CD14-positive monocyte (primary cell): ENCODE measurements around the gene AAR2. TPM values are rescaled to one million over a fixed set of nuclear protein-coding genes. Genes with fewer than 3 reads are reported as not detected.

Source experiments
- DNase-seq, 3 donors: peaks; one replicate each; pipeline ENCODE4 v3.0.0-alpha.2; 2011 to 2022
- H2AFZ ChIP-seq: 2 replicates; pipeline ENCODE4 v1.6.0; 2012; ENCODE audit warnings: mild to moderate bottlenecking, low read depth, low read length, inconsistent platforms; ENCODE audit not compliant: insufficient read depth, poor library complexity, severe bottlenecking
- H3K27ac ChIP-seq, 2 donors: 1 replicate in 1 of 2; 2 replicates in 1 of 2; pipeline ENCODE4 v1.5.1; 2012 to 2013; ENCODE audit warnings: low read length in 2 of 2, control low read depth in 1 of 2, inconsistent platforms in 1 of 2, low read depth in 1 of 2, mild to moderate bottlenecking in 1 of 2
- H3K27me3 ChIP-seq, 2 donors: one replicate each; pipeline versions ENCODE4 v1.6.0 to v1.6.1; 2011 to 2013; ENCODE audit warnings: low read length in 2 of 2; ENCODE audit not compliant: control insufficient read depth in 2 of 2, insufficient read depth in 2 of 2
- H3K36me3 ChIP-seq, 2 donors: replicated peaks in 1 of 2; 1 replicate in 1 of 2; 2 replicates in 1 of 2; pipeline versions ENCODE4 v1.5.1 to v1.6.1; 2012 to 2013; ENCODE audit warnings: low read length in 2 of 2, control low read depth in 1 of 2, inconsistent platforms in 1 of 2, mild to moderate bottlenecking in 1 of 2; ENCODE audit not compliant: insufficient read depth in 2 of 2, control insufficient read depth in 1 of 2
- H3K4me1 ChIP-seq, 2 donors: 1 replicate in 1 of 2; 2 replicates in 1 of 2; pipeline versions ENCODE4 v1.5.1 to v1.6.1; 2012 to 2013; ENCODE audit warnings: low read length in 2 of 2, control low read depth in 1 of 2, inconsistent platforms in 1 of 2, mild to moderate bottlenecking in 1 of 2, moderate library complexity in 1 of 2; ENCODE audit not compliant: insufficient read depth in 2 of 2, control insufficient read depth in 1 of 2
- H3K4me2 ChIP-seq: replicated peaks from 2 replicates; pipeline ENCODE3; 2012; ENCODE audit warnings: low read length, moderate library complexity, mild to moderate bottlenecking; ENCODE audit not compliant: poor library complexity, severe bottlenecking; ENCODE audit errors: extremely low read depth
- H3K4me3 ChIP-seq, 3 experiments: fragments of 200-600 bp in 1 of 3; sonication (generic) in 1 of 3; replicated peaks in 1 of 3; 1 replicate in 2 of 3; 2 replicates in 1 of 3; pipeline ENCODE4 v1.5.1; 2011 to 2013; ENCODE audit warnings: low read length in 3 of 3, mild to moderate bottlenecking in 3 of 3, control low read depth in 2 of 3, low read depth in 2 of 3, inconsistent platforms in 1 of 3, moderate library complexity in 1 of 3
- H3K79me2 ChIP-seq: 2 replicates; pipeline ENCODE4 v1.6.0; 2012; ENCODE audit warnings: mild to moderate bottlenecking, control low read depth, inconsistent platforms, low read length, moderate library complexity; ENCODE audit not compliant: insufficient read depth
- H3K9ac ChIP-seq: 2 replicates; pipeline ENCODE4 v1.6.0; 2017; ENCODE audit warnings: low read length, mild to moderate bottlenecking; ENCODE audit not compliant: insufficient read depth, poor library complexity, severe bottlenecking
- H3K9me3 ChIP-seq, 2 donors: replicated peaks in 1 of 2; 1 replicate in 1 of 2; 2 replicates in 1 of 2; pipeline versions ENCODE4 v1.5.1 to v1.6.1; 2012 to 2013; ENCODE audit warnings: low read length in 2 of 2, control low read depth in 1 of 2; ENCODE audit not compliant: control insufficient read depth in 1 of 2, insufficient read depth in 1 of 2
- H4K20me1 ChIP-seq: 2 replicates; pipeline ENCODE4 v1.6.0; 2012; ENCODE audit warnings: mild to moderate bottlenecking, low read length, control low read depth, moderate library complexity; ENCODE audit not compliant: insufficient read depth
- H3K27ac Mint-ChIP-seq, 7 donors: one replicate each; pipeline ENCODE4 v1.8.0; 2020; ENCODE audit warnings: mild to moderate bottlenecking in 7 of 7, mixed read lengths in 7 of 7, moderate library complexity in 6 of 7, inconsistent platforms in 2 of 7
- H3K27me3 Mint-ChIP-seq, 3 donors: one replicate each; pipeline ENCODE4 v1.8.0; 2021 to 2022; ENCODE audit warnings: low read depth in 3 of 3, mild to moderate bottlenecking in 3 of 3, mixed read lengths in 3 of 3, moderate library complexity in 3 of 3, inconsistent platforms in 1 of 3
- H3K36me3 Mint-ChIP-seq, 2 donors: one replicate each; pipeline ENCODE4 v1.8.0; 2020; ENCODE audit warnings: mixed read lengths in 2 of 2, inconsistent platforms in 1 of 2, mild to moderate bottlenecking in 1 of 2
- H3K4me1 Mint-ChIP-seq: one replicate; pipeline ENCODE4 v1.8.0; 2020; ENCODE audit warnings: mild to moderate bottlenecking, mixed read lengths
- H3K4me3 Mint-ChIP-seq, 2 donors: one replicate each; pipeline ENCODE4 v1.8.0; 2020; ENCODE audit warnings: mild to moderate bottlenecking in 2 of 2, mixed read lengths in 2 of 2, moderate library complexity in 1 of 2
- H3K9me3 Mint-ChIP-seq, 7 donors: one replicate each; pipeline ENCODE4 v1.8.0; 2020 to 2022; ENCODE audit warnings: mixed read lengths in 7 of 7, mild to moderate bottlenecking in 6 of 7, moderate library complexity in 6 of 7, inconsistent platforms in 2 of 7
- WGBS: methylation state at CpG from one replicate; pipeline ENCODE4 v1.1.5; 2013; ENCODE audit warnings: missing lambda C conversion rate; ENCODE audit not compliant: insufficient coverage; 5-methylcytosine and 5-hydroxymethylcytosine counted together
- intact Hi-C, 2 donors: fragments of 100-400 bp; cut with micrococcal nuclease; formaldehyde crosslinking; loops; one replicate each; pipeline versions ENCODE4 v1.15.0 to v1.15.1; 2023
- polyA plus RNA-seq, 3 donors: library from polyadenylated mRNA; depleted of rRNA in 1 of 3; unstranded in 2 of 3; stranded (reverse) in 1 of 3; fragments of 300-500 nt in 2 of 3; fragments of >200 nt in 1 of 3; fragmentation: Illumina TruSeq in 2 of 3; gene quantifications; 1 replicate in 2 of 3; 2 replicates in 1 of 3; pipeline ENCODE4 v1.2.3, GENCODE V29; 2012 to 2021
- TF ChIP-seq, protein P1 (sequence below): fragments of 200-600 bp; IDR thresholded peaks from one replicate; pipeline ENCODE4 v1.8.0; 2022; ENCODE audit warnings: antibody characterized with exemption, mild to moderate bottlenecking

The AAR2 gene
- polyA plus RNA-seq, 3 donors = 9.1 to 48.8 (median 45.2) TPM

DNA sequence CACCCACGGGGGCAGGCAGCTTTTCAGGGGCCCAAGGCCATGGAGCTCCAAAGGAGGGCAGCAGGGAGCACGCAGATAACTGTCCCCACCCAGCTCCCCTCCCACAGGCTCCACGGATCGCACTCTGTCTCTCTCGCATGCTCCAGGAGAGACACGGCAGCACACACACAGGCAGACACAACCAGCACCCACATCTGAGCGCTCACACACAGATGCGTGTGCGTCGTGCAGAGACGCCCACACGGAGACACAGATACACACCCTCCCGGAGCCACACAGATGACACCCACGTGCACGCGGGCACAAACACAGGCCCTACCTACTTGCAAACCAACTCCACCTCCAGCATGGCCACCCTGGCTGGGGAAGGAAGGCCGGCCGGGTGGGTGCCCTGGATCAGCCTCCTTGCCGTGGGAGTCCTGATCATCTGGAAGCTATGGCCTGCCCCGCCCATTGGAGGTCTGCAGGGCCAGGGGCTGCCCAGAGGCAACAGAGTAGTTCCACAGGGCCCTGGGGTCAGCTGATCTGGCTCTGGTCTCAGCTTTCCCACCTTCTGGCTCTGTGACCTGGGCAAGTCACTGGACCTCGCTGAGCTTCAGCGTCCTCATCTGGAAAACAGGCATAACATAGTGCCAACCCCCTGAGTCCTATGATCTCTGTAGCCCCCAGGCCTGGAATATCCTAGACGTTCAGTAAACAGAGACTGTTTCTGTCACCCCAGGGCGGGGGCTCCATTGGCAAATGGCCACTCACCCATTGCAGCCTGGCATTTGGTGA, 31.5 kb downstream of the AAR2 start:
- no peaks in the 10 kb centered on the region for H3K9me3 ChIP-seq
- no peak overlapping the region for H3K4me3 ChIP-seq
- H3K4me3 Mint-ChIP-seq = no peak overlapping the region
- TF ChIP-seq, protein P1, sequence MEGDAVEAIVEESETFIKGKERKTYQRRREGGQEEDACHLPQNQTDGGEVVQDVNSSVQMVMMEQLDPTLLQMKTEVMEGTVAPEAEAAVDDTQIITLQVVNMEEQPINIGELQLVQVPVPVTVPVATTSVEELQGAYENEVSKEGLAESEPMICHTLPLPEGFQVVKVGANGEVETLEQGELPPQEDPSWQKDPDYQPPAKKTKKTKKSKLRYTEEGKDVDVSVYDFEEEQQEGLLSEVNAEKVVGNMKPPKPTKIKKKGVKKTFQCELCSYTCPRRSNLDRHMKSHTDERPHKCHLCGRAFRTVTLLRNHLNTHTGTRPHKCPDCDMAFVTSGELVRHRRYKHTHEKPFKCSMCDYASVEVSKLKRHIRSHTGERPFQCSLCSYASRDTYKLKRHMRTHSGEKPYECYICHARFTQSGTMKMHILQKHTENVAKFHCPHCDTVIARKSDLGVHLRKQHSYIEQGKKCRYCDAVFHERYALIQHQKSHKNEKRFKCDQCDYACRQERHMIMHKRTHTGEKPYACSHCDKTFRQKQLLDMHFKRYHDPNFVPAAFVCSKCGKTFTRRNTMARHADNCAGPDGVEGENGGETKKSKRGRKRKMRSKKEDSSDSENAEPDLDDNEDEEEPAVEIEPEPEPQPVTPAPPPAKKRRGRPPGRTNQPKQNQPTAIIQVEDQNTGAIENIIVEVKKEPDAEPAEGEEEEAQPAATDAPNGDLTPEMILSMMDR = no peak
- H3K27me3 ChIP-seq = no peaks in the 10 kb centered on the region
- H3K27me3 Mint-ChIP-seq = peaks cover under 1 to 7% (median 5%) of the 10 kb centered on the region in 3 donors
- no peaks in the 10 kb centered on the region for H3K9me3 Mint-ChIP-seq
- no peak overlapping the region for H2AFZ ChIP-seq
- H4K20me1 ChIP-seq = no peaks in the 10 kb centered on the region
- H3K9ac ChIP-seq = no peak overlapping the region
- WGBS = 90% methylated on average over 19 of the region's 24 CpGs
- no peak overlapping the region for H3K4me2 ChIP-seq
- no peak overlapping the region for H3K27ac ChIP-seq
- H3K4me1 ChIP-seq = no peaks in the 10 kb centered on the region
- H3K27ac Mint-ChIP-seq = no peak overlapping the region
- no peaks in the 10 kb centered on the region for H3K4me1 Mint-ChIP-seq
- no peaks in the 10 kb centered on the region for H3K36me3 ChIP-seq
- DNase-seq = no peak
- intact Hi-C loops = no loop called here
- no peaks in the 10 kb centered on the region for H3K79me2 ChIP-seq
- H3K36me3 Mint-ChIP-seq = no peaks in the 10 kb centered on the region

DNA sequence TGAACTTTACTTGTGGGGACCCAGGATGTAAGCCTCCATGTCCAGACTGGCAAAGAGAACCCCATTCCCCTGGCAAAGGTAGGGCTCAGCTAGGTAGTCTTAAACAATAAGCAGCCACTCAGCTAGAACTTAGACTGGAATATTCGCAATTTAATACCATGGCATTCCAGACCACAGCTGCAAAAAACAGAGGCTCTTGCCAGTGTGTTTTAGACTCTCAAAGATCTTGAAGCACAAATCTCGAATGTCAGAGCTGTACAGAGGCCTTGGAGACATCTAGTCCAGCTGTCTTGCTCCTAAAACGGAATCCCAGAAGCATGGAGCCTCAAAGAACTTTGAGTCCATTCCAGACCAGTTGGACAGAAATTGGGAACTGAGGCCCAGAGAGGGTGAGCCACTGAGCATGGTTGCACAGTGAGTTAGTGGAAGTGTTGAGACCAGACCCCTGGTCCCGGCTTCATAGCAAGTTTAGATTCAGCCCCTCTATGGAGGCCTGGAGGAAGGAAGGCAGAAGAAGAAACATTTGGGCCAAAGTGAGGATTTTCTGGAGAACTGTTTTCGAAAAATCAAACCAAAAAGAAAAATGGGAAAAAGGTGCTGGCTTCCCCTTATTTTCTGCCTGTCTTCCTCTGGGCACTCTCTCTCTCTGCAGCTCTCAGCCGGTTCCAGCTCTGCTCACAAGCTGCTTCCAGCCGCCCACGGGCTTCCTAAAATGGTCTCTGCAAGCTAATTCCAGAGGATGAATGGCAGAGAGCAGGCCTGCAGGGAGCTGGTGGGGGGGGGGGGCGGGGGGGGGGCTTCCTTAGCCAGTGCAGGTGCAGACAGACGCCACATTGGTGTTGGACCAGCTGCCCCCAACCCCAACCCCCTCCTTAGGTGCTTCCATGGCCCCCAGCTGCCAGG, 32.4 kb downstream of the AAR2 start:
- H3K9me3 ChIP-seq = no peaks in the 10 kb centered on the region
- H3K4me3 ChIP-seq = no peak overlapping the region
- TF ChIP-seq, protein P1 = no peak
- no peak overlapping the region for H3K4me3 Mint-ChIP-seq
- peaks cover 1 to 9% (median 9%) of the 10 kb centered on the region in 3 donors for H3K27me3 Mint-ChIP-seq
- intact Hi-C loops = no loop called here
- H3K79me2 ChIP-seq = no peaks in the 10 kb centered on the region
- H3K27ac ChIP-seq = no peak overlapping the region
- no peak overlapping the region for H3K4me2 ChIP-seq
- H4K20me1 ChIP-seq = no peaks in the 10 kb centered on the region
- no peak overlapping the region for H3K9ac ChIP-seq
- no peaks in the 10 kb centered on the region for H3K36me3 Mint-ChIP-seq
- DNase-seq = no peak
- no peaks in the 10 kb centered on the region for H3K4me1 Mint-ChIP-seq
- H3K27ac Mint-ChIP-seq = no peak overlapping the region
- 89% methylated on average over 4 of the region's 10 CpGs for WGBS
- no peak overlapping the region for H2AFZ ChIP-seq
- H3K9me3 Mint-ChIP-seq = no peaks in the 10 kb centered on the region
- no peaks in the 10 kb centered on the region for H3K36me3 ChIP-seq
- no peaks in the 10 kb centered on the region for H3K4me1 ChIP-seq
- no peaks in the 10 kb centered on the region for H3K27me3 ChIP-seq
